HPDE6-E6E7 (cell line): ENCODE data around the gene MAGI1.

Experiments used
- DNase-seq: peaks from one replicate; pipeline ENCODE4 v3.0.0; 2011; ENCODE audit warnings: missing footprints; ENCODE audit errors: extremely low spot score

Gene MAGI1

DNA sequence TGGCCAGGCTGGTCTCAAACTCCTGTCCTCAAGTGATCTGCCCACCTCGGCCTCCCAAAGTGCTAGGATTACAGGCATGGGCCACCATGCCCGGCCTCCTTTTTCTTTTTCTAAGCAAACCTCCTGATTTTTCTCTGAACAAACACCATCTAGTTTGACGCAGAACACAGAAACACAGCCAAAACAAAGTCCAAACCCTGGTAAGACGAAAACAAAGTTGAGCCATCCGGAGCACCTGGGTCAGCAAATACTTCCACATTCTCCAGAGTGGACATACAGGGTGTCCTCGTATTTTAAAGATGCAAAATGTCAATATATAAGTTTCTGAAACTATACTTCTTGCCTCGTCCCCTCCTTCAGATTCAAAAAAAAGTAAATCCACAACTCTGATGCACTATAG, 715.8 kb downstream of the MAGI1 start:
- DNase-seq: no peak

DNA sequence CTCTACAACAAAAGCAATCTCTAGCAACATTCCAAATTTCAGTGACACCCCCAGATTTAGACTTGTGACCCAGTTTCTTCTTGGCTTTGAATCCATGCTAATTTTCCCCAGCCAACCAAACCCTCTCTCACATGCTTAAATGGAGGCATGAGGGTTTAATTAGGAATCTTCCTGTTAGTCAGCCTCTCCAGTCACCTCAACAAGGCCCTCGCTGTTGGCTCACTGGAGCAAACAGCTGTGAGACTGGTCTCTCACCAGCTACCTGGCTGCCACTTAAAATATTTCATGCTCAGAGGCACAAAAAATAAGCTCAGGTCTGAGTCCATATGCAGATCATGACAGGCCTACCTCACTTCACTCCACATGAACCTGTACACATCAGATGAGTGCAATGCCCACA, 720.5 kb downstream of the MAGI1 start:
- DNase-seq: no peak

DNA sequence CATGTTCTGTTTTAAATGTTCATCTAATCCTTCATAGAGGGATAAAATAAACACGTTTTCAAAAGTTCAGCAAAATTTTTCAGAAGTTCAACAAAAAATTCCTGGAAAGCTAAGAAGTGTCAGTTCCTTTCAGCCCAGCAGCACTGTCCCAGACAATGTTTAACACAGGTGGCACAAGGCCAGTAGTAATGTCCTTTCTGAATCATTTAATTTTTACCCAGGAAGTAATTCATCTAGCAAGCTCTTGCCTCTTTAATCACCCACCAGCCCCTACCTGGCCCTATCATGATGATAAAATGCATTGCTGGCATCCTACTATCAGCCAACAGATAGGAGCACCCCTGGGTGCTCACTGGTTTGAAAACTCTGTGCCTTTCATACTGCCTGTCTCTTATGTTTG, 723.8 kb downstream of the MAGI1 start:
- no peak for DNase-seq

DNA sequence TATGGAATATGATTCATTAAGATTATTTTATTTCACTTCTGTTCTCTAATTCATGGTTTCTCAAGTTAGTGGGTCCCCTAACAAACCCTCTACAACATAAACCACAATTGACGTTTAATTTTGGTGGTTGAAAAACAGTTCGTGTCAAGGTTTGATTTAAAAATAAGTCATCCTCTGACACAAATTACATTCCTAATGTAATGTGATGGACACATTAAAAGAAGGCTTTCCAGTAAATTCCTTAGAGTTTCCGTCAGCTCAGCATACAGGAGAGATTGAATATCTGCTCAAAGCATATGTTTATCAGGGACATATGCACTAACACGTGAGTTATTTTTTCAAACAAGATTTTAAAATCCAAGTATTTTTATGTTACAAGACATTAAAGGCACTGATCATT, 724.4 kb downstream of the MAGI1 start:
- DNase-seq: no peak

DNA sequence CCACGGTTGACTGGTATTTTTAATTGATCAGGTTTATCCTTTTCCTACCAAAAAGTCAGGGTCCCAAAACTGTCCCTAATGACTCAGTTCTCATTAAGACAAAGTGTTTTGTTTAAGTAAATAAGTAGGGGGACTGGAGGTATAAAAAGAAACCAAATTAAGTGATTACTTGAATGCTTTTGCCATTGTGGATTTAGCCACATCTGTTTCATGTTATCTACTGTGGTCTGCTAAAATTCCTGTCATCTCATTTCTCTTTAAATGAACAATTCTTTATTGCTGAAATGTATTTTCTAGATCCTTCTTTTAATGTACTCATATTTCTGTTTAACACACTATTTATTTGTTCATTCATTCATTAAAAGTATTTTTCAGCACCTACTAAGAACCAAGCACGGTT, 725.1 kb downstream of the MAGI1 start:
- DNase-seq: no peak

DNA sequence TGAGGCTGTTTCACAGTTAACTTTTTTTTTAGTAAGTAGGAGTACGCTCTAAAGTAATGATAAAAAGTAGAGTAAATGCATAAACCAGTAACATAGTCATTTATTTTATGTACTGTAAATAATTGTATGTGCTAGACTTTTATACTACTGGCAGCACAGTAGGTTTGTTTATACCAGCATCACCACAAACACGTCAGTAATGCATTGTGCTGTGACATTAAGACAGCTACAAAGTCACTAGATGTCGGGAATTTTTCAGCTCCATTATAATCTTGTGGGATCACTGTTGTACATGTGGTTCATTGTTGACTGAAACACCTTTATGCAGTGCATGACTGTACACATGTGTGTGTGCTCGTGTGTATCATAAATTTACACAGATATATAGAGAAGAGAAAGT, 732.9 kb downstream of the MAGI1 start:
- DNase-seq: no peak
